ENCODE data around the gene MYCL. TPM values are rescaled to one million over a fixed set of nuclear protein-coding genes. Genes with fewer than 3 reads are reported as not detected.

The MYCL gene
- total RNA-seq, 3 donors from 2014 or later = 4.2 to 17.2 (median 9.4) TPM

DNA sequence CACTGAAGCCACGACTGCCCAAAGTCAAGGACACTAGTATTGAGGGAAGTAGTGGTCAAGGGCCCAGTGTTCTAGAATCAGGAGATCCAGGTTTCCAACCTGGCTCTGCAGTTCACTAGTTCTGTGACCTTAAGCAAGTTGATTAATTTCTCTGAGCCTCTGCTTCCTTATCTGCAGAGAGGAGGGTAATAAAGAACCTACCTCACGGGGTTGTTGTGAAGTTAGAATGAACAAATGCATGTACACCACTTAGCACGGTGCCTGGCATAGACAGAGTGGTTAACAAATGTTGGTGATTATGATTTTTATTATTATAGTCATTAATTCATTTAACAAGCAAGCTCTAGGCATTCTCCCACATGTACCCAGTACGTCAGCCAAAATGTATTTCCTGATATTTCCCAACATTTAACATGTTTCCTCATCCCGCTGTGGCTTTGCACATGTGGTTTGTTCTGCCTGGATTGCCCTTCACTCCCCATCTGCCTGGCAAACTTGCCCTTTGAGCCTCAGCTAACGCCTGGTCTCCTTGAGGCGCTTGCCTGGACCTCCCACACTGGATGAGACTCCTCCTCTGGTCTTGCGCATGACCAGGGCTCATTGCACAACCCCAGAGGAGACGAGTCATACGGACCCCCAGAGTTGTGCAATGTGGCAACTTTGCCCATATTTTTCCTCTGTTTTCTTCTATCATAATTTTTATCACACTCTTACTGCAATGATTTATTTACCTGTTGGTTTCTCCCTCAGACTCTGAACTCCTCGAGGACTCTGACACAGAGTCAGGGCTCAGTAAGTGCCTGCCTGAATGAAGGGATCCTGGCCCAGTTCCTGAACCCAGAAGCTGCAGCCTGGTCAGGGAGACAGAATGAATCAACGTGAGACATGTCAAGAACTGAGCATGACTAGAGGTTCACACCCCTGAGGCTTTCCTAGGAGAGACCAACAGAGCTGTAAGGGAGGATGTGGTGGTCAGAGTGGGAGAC, 32.5 kb upstream of the MYCL start:
- Histone ChIP-seq H3K4me3 (no peak overlapping the region), H3K36me3 (ENCODE audit: low read depth) (no peaks in the 10 kb centered on the region)
- intact Hi-C loops (cut with DNase I, micrococcal nuclease) = no loop called here

GRCh38 chr1:39928809-39929587, 27.3 kb upstream of the MYCL start:
- H3K9me3 ChIP-seq = no peaks in the 10 kb centered on the region
- H3K36me3 ChIP-seq (ENCODE audit: low read depth) = no peaks in the 10 kb centered on the region
- no peak for TF ChIP-seq CTCF (IDR thresholded peaks at IDR 0.05)
- peaks cover 12% of the 10 kb centered on the region for H3K4me1 ChIP-seq (ENCODE audit: low read depth)
- ATAC-seq (peak; percentile 90), DNase-seq (peak in 2 of 3 donors; percentile 51 to 55)
- intact Hi-C loops (cut with DNase I, micrococcal nuclease) = no loop called here
- no peak overlapping the region for H3K4me3 ChIP-seq

More for the DNA sequence above, 32.5 kb upstream of the MYCL start:
- Histone ChIP-seq H3K4me1 (ENCODE audit: low read depth) (peaks cover 13% of the 10 kb centered on the region), H3K9me3 (no peaks in the 10 kb centered on the region)
- TF ChIP-seq CTCF (IDR thresholded peaks at IDR 0.05) = no peak
- ATAC-seq (peak; percentile 98), DNase-seq (peak; percentile 84 to 90 (median 86))

DNA sequence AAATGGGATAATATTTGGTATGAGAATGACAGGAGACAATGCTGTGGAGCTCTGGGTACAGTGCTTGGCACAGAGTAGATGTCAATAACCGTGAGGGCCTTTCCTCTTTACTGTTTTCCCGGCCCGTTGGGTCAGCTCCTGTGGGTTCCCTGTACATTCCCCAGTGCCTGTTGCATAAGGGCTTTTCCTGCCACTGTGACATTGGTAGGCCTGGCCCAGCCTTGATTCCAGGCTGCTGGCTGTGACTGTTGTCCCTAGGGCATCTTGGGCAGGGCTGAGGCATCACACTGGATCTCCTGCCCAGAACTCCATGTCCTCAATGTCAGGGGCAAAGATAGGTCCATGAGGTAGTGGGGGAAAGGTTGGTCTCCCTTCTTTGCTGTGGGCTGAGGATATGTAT, 25.8 kb upstream of the MYCL start:
- peak; percentile 41 for ATAC-seq
- no peak for TF ChIP-seq CTCF (IDR thresholded peaks at IDR 0.05)
- no peak overlapping the region for H3K4me3 ChIP-seq

DNA sequence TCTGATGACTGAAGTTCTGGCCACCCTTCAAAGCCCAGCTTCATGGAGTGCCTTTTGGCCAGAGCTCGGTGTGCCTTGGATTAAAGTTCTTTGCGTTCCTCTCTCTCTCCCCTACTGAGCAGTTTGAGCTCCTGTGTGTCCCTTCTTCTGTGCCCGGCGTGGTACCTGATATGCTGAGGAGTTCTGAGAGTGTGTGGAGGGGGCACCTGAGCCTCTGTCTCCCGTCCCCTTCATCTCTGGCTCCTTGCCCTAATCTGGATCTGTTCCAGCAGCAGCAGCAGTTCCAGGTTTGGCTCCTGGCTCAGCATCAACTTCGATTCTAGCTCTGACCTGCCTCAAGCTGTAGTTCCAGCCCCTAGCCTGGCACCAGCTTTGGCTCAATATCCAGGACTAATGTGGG, 25.1 kb upstream of the MYCL start:
- no peaks in the 10 kb centered on the region for H3K9me3 ChIP-seq
- no peak for TF ChIP-seq CTCF (IDR thresholded peaks at IDR 0.05)
- H3K4me3 ChIP-seq = no peak overlapping the region
- no peak for ATAC-seq
- intact Hi-C loops (cut with DNase I, micrococcal nuclease) = no loop called here
- no peak for DNase-seq
- peaks cover 6% of the 10 kb centered on the region for H3K4me1 ChIP-seq (ENCODE audit: low read depth)
- no peaks in the 10 kb centered on the region for H3K36me3 ChIP-seq (ENCODE audit: low read depth)

More for the DNA sequence above, 25.8 kb upstream of the MYCL start:
- Histone ChIP-seq H3K9me3 (no peaks in the 10 kb centered on the region), H3K36me3 (ENCODE audit: low read depth) (no peaks in the 10 kb centered on the region), H3K4me1 (ENCODE audit: low read depth) (peaks cover 6% of the 10 kb centered on the region)
- no peak for DNase-seq
- intact Hi-C loops (cut with DNase I, micrococcal nuclease) = no loop called here

- DNase-seq = no peak
- ATAC-seq = no peak
- intact Hi-C loops (cut with DNase I, micrococcal nuclease) = no loop called here
- no peaks in the 10 kb centered on the region for H3K9me3 ChIP-seq
- H3K4me3 ChIP-seq = no peak overlapping the region
- no peaks in the 10 kb centered on the region for H3K36me3 ChIP-seq (ENCODE audit: low read depth)
- no peak for TF ChIP-seq CTCF (IDR thresholded peaks at IDR 0.05)
- H3K4me1 ChIP-seq (ENCODE audit: low read depth) = peaks cover 6% of the 10 kb centered on the region
Observed at GRCh38 chr1:39926343-39926793, 24.7 kb upstream of the MYCL start.
